Measurements from ENCODE around the gene HPS4.

Gene HPS4

GRCh38 chr22:26448941-26449340 is 34.6 kb downstream of the HPS4 start:
- no peak overlapping the region for H3K4me3 Mint-ChIP-seq
- no peaks in the 10 kb centered on the region for H3K4me1 Mint-ChIP-seq
- TF ChIP-seq CTCF (IDR thresholded peaks at IDR 0.05; ENCODE audit: unreplicated experiment in 3 of 3), result no peak
- H3K36me3 Mint-ChIP-seq (ENCODE audit: low read depth), result peaks cover 31% of the 10 kb centered on the region
- H3K27ac Mint-ChIP-seq, result no peak overlapping the region
- H3K27me3 Mint-ChIP-seq (ENCODE audit: low read depth), result no peaks in the 10 kb centered on the region
- H3K9me3 Mint-ChIP-seq, result no peaks in the 10 kb centered on the region

GRCh38 chr22:26448334-26448733 is 35.2 kb downstream of the HPS4 start:
- H3K9me3 Mint-ChIP-seq, result no peaks in the 10 kb centered on the region
- peaks cover 27% of the 10 kb centered on the region for H3K36me3 Mint-ChIP-seq (ENCODE audit: low read depth)
- H3K4me3 Mint-ChIP-seq, result no peak overlapping the region
- no peaks in the 10 kb centered on the region for H3K27me3 Mint-ChIP-seq (ENCODE audit: low read depth)
- no peaks in the 10 kb centered on the region for H3K4me1 Mint-ChIP-seq
- TF ChIP-seq CTCF (IDR thresholded peaks at IDR 0.05; ENCODE audit: unreplicated experiment in 3 of 3), result no peak
- no peak overlapping the region for H3K27ac Mint-ChIP-seq

- Mint-ChIP-seq H3K4me1 (no peaks in the 10 kb centered on the region), H3K27ac (no peak overlapping the region), H3K36me3 (ENCODE audit: low read depth) (peaks cover 23% of the 10 kb centered on the region), H3K9me3 (no peaks in the 10 kb centered on the region), H3K4me3 (no peak overlapping the region), H3K27me3 (ENCODE audit: low read depth) (no peaks in the 10 kb centered on the region)
- TF ChIP-seq CTCF (IDR thresholded peaks at IDR 0.05; ENCODE audit: unreplicated experiment in 3 of 3), result no peak
These were observed 35.8 kb downstream of the HPS4 start for GRCh38 chr22:26447584-26448329.

GRCh38 chr22:26446808-26447515 is 36.6 kb downstream of the HPS4 start:
- no peak for TF ChIP-seq CTCF (IDR thresholded peaks at IDR 0.05; ENCODE audit: unreplicated experiment in 3 of 3)
- peaks cover 15% of the 10 kb centered on the region for H3K36me3 Mint-ChIP-seq (ENCODE audit: low read depth)
- H3K4me1 Mint-ChIP-seq, result no peaks in the 10 kb centered on the region
- H3K27ac Mint-ChIP-seq, result no peak overlapping the region
- H3K4me3 Mint-ChIP-seq, result no peak overlapping the region
- H3K9me3 Mint-ChIP-seq, result no peaks in the 10 kb centered on the region
- no peaks in the 10 kb centered on the region for H3K27me3 Mint-ChIP-seq (ENCODE audit: low read depth)

GRCh38 chr22:26445577-26446275 is 37.9 kb downstream of the HPS4 start:
- Mint-ChIP-seq H3K27ac (no peak overlapping the region), H3K36me3 (ENCODE audit: low read depth) (peaks cover 4% of the 10 kb centered on the region), H3K9me3 (no peaks in the 10 kb centered on the region), H3K4me3 (no peak overlapping the region), H3K27me3 (ENCODE audit: low read depth) (no peaks in the 10 kb centered on the region), H3K4me1 (no peaks in the 10 kb centered on the region)
- TF ChIP-seq CTCF (IDR thresholded peaks at IDR 0.05; ENCODE audit: unreplicated experiment in 3 of 3), result no peak

Measured in nephron (organoid).